Uterus (tissue), 4 donors: ENCODE results near the gene THSD7B. TPM values are rescaled to one million over a fixed set of nuclear protein-coding genes. Genes with fewer than 3 reads are reported as not detected.

Experiments
- DNase-seq, 2 donors: peaks; one replicate each; pipeline ENCODE4 v3.0.0-alpha.2; 2019 to 2020
- H3K27ac ChIP-seq, 2 donors: fragments of 200-600 bp; sonication (generic); 1 replicate in 1 of 2; 2 replicates in 1 of 2; pipeline ENCODE4 v1.5.1; 2016 to 2018
- H3K27me3 ChIP-seq, 2 donors: fragments of 200-600 bp; sonication (generic); one replicate each; pipeline ENCODE4 v1.5.1; 2018 to 2019; ENCODE audit warnings: control low read depth in 1 of 2
- H3K36me3 ChIP-seq, 2 donors: fragments of 200-600 bp; sonication (generic); one replicate each; pipeline ENCODE4 v1.5.1; 2019; ENCODE audit warnings: control low read depth in 1 of 2
- H3K4me1 ChIP-seq, 2 donors: fragments of 200-600 bp; sonication (generic); one replicate each; pipeline ENCODE4 v1.5.1; 2018 to 2019; ENCODE audit warnings: control low read depth in 1 of 2
- H3K4me3 ChIP-seq, 2 donors: fragments of 200-600 bp; sonication (generic); 1 replicate in 1 of 2; 2 replicates in 1 of 2; pipeline ENCODE4 v1.5.1; 2018 to 2019; ENCODE audit warnings: mild to moderate bottlenecking in 1 of 2
- H3K9me3 ChIP-seq, 2 donors: fragments of 200-600 bp; sonication (generic); one replicate each; pipeline ENCODE4 v1.5.1; 2019; ENCODE audit warnings: control low read depth in 1 of 2
- CTCF ChIP-seq, 4 experiments: fragments of 200-600 bp in 2 of 4; fragments of 450-650 bp in 2 of 4; sonication (generic) in 2 of 4; IDR thresholded peaks; one replicate each; pipeline ENCODE4 v1.5.1; 2016 to 2019; ENCODE audit warnings: antibody characterized with exemption in 4 of 4, mild to moderate bottlenecking in 2 of 4, moderate library complexity in 1 of 4
- POLR2A ChIP-seq, 2 donors: fragments of 450-650 bp; IDR thresholded peaks; one replicate each; pipeline ENCODE4 v1.6.1; 2016; ENCODE audit warnings: antibody characterized with exemption in 2 of 2, mild to moderate bottlenecking in 1 of 2, moderate library complexity in 1 of 2
- intact Hi-C: fragments of 100-400 bp; cut with DNase I; formaldehyde crosslinking; loops from one replicate; pipeline ENCODE4 v1.15.1; 2023; ENCODE audit warnings: low total_unique reads
- total RNA-seq, 4 donors: library from RNA; depleted of rRNA in 3 of 4; stranded (reverse); fragments of >200 nt in 3 of 4; gene quantifications; one replicate each; pipeline versions ENCODE4 v1.1.0 to v1.2.4, GENCODE V29; 2014 to 2023
- donor health status: DM: yes; HTN: yes; CAD: no.

Gene THSD7B
- total RNA-seq, 4 donors from 2014 or later: 0.26 to 9.6 (median 0.67) TPM; not detected in 1

GRCh38 chr2:137493261-137493660, 727.9 kb downstream of the THSD7B start:
- DNase-seq: no peak
- Histone ChIP-seq H3K4me3 (no peak overlapping the region), H3K27ac (no peak overlapping the region), H3K36me3 (no peaks in the 10 kb centered on the region), H3K9me3 (no peaks in the 10 kb centered on the region), H3K4me1 (no peaks in the 10 kb centered on the region), H3K27me3 (no peaks in the 10 kb centered on the region)
- intact Hi-C loops: no loop called here
- TF ChIP-seq POLR2A (IDR thresholded peaks at IDR 0.05): no peak
- TF ChIP-seq CTCF (IDR thresholded peaks at IDR 0.05): no peak

- TF ChIP-seq POLR2A (IDR thresholded peaks at IDR 0.05): no peak
- no peak for TF ChIP-seq CTCF (IDR thresholded peaks at IDR 0.05)
- Histone ChIP-seq H3K36me3 (no peaks in the 10 kb centered on the region), H3K27ac (no peak overlapping the region), H3K4me1 (no peaks in the 10 kb centered on the region), H3K27me3 (no peaks in the 10 kb centered on the region), H3K4me3 (no peak overlapping the region), H3K9me3 (no peaks in the 10 kb centered on the region)
- intact Hi-C loops: no loop called here
- no peak for DNase-seq
Measured at GRCh38 chr2:137500599-137500998, 735.3 kb downstream of the THSD7B start.

GRCh38 chr2:137507237-137507636, 741.9 kb downstream of the THSD7B start:
- no peaks in the 10 kb centered on the region for H3K9me3 ChIP-seq
- intact Hi-C loops: no loop called here
- no peaks in the 10 kb centered on the region for H3K4me1 ChIP-seq
- no peaks in the 10 kb centered on the region for H3K27me3 ChIP-seq
- H3K4me3 ChIP-seq: no peak overlapping the region
- no peaks in the 10 kb centered on the region for H3K36me3 ChIP-seq
- no peak for DNase-seq
- no peak for TF ChIP-seq POLR2A (IDR thresholded peaks at IDR 0.05)
- no peak for TF ChIP-seq CTCF (IDR thresholded peaks at IDR 0.05)
- H3K27ac ChIP-seq: no peak overlapping the region

GRCh38 chr2:137508739-137509384, 743.5 kb downstream of the THSD7B start:
- no peak overlapping the region for H3K27ac ChIP-seq

GRCh38 chr2:137511526-137511925, 746.2 kb downstream of the THSD7B start:
- H3K9me3 ChIP-seq: no peaks in the 10 kb centered on the region
- no peaks in the 10 kb centered on the region for H3K27me3 ChIP-seq
- TF ChIP-seq CTCF (IDR thresholded peaks at IDR 0.05): no peak
- TF ChIP-seq POLR2A (IDR thresholded peaks at IDR 0.05): no peak
- no peak for DNase-seq
- H3K4me3 ChIP-seq: no peak overlapping the region
- intact Hi-C loops: no loop called here
- H3K36me3 ChIP-seq: no peaks in the 10 kb centered on the region
- H3K27ac ChIP-seq: no peak overlapping the region
- H3K4me1 ChIP-seq: no peaks in the 10 kb centered on the region

More at GRCh38 chr2:137508739-137509384, 743.5 kb downstream of the THSD7B start:
- no peaks in the 10 kb centered on the region for H3K27me3 ChIP-seq
- H3K36me3 ChIP-seq: no peaks in the 10 kb centered on the region
- DNase-seq: no peak
- H3K4me3 ChIP-seq: no peak overlapping the region
- H3K4me1 ChIP-seq: no peaks in the 10 kb centered on the region
- intact Hi-C loops: no loop called here
- H3K9me3 ChIP-seq: no peaks in the 10 kb centered on the region
- no peak for TF ChIP-seq POLR2A (IDR thresholded peaks at IDR 0.05)
- TF ChIP-seq CTCF (IDR thresholded peaks at IDR 0.05): no peak
